HG02623 (cell line): ENCODE results near the gene BOD1.
"Not testable (repeated sequence)": the region's sequence is repeated elsewhere in the genome, so short reads cannot be mapped to it uniquely, and the experiment has no call there.

ENCODE experiments used
- ATAC-seq: cut with Tn5 transposase; IDR thresholded peaks from one replicate; pipeline ENCODE4 v1.9.1; 2021; ENCODE audit warnings: moderate library complexity; ENCODE audit not compliant: unreplicated experiment

BOD1 gene

DNA sequence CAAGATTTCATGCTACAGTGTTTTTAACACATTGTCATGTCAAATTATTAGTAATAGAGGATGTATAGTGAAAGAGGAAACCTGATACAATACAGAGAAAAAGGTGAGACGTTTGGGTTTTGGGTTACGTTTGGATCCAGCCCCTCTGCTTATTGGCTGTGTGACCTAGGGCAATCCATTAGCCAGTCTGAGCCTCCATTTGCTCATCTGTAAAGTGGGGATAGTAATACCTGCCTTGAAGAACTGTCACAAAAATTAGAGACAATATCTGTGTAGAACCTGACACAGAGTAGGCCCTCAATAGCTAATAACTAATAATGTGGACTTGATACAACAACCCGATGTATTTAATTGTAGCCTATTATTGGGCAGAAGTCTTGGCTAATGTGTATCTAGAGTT is 4.3 kb upstream of the BOD1 start:
- no peak for ATAC-seq

- no peak for ATAC-seq
These were observed 2.6 kb upstream of the BOD1 start for GRCh38 chr5:173618927-173619519.

- ATAC-seq: peak; percentile 37
These were observed 420 bp downstream of the BOD1 start for GRCh38 chr5:173615884-173616576.

DNA sequence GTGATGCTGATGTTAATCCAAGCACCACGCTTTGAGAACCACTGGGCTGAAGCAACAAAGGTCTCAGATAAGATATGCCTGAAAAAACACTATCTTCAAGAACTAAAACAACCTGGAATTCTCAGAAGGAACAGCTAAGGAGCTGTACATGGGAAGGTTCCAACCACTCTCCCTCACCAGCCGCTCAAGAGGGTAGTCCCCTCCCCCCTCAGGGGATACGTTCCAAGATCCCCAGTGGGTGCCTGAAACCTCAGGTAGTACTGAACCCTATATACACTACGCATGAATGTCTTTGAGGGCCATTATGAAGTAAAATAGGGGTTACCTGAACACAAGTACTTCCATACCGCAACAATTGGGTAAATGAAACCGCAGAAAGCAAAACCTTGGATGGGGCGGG is 1.9 kb downstream of the BOD1 start:
- ATAC-seq: no peak

GRCh38 chr5:173613433-173614159 is 2.9 kb downstream of the BOD1 start:
- no peak for ATAC-seq

- no peak for ATAC-seq
These were observed 3.5 kb downstream of the BOD1 start for GRCh38 chr5:173612948-173613347.

- ATAC-seq: no peak
These were observed 4.7 kb downstream of the BOD1 start for GRCh38 chr5:173611706-173612105.

GRCh38 chr5:173604141-173604540 is 12.3 kb downstream of the BOD1 start:
- ATAC-seq: no peak

DNA sequence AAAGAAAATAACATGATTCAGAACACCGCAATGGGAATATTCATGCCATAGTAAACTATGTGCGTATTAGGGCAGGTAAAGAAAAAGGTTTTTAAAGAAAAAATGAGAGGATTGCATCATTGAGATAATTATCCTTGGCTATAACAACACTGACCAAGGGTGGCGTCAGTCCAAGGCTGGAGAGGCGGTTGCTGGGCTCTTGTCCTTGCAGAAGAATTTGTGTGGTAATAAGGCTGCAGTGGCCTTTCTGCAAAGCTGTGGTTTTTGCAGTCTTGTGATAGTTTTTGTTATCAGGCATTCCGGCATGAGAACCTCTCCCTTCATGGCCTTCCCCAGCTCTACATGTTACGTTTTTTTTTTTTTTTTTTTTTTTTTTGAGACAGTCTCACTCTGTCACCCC is 14.0 kb downstream of the BOD1 start:
- no peak for ATAC-seq

GRCh38 chr5:173598686-173599085 is 17.8 kb downstream of the BOD1 start:
- no peak for ATAC-seq

GRCh38 chr5:173597304-173597703 is 19.1 kb downstream of the BOD1 start:
- ATAC-seq: no peak

DNA sequence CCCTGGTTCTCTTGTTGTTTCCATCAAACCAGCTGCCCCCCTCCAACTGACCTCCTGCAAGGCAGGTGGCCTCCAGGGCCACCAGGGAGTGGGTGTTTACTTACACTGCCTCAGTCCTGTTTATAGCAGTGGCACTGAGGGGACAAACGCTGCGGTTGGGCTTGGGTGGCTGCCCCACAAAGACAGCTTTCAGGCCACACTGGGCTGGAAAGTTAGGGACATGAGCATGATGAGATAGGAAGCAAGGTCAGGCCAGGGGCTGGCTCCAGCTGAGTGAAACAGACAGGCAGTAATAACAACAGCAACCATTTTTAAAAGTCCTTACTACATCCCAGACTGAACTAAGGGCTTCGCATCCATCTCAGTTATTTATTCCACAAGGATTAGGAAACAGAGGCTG is 20.6 kb downstream of the BOD1 start:
- ATAC-seq: no peak

DNA sequence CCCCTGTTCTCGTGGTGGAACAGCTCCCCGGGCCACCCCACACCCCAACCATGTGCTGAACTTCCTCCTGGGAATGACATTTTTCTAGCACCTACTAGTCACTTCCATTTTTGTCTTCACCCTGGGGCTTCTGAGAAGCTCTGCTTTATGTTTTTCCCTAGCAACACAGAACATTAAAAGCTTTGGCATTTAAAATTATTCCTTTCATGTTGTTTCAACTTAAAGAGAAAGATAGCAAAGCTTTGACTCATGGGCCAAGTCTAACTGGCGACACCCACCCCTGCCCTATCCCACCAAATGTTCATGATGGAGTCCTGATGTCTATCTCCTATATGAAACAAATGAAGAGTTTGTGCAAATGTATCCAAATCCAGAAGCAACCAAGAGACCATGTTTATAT is 22.4 kb downstream of the BOD1 start:
- ATAC-seq: no peak

DNA sequence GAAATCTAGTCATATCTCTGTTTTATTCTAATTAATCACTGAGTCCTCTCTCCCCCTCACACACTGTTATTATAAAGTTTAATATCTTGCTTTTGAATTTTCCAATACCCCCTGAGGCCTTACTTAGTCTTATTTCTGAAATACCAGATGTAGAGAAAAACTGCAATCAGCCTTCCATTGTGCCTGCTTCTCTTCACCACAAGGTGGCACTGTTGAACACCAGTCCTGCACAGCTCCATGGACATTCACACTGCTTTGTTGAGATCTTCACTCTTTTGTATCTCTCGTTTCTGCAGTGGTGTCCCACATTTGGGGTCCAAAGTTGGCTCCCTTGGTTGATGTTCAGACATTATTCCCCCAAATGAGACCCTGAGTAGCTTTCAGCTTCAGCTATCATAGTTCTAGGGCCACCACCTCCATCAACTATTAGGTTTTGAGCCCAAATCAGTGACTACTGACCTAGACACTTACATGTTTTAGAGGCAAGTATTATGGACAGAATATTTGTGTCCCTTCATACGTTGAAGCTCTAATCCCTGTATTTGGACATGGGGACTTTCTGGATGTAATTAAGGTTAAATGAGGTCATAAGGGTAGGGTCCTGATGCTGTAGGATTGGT is 24.3 kb downstream of the BOD1 start:
- no peak for ATAC-seq

DNA sequence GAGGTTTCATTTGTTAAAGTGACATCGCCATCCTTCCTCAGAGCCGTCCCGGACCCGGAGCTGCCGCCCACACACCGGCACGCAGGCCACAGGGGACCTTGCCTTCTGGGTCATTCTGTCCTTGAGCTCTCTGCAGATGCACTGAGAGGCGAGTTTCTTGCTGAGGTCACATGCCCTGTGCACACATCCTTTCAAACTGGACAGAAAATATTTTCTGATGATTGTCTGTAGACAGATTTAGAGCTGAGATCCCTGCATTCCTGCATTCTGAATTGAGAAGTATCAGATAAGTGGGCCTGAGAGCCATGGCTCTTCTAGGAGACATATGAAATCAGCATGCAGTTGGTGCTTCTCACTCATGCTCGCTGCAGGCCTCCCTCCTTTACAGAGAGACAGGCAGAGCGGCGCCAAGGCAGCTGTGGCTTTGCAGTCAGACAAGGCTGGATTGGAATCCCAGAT is 25.4 kb downstream of the BOD1 start:
- no peak for ATAC-seq

- no peak for ATAC-seq
These were observed 25.9 kb downstream of the BOD1 start for GRCh38 chr5:173590436-173591055.

DNA sequence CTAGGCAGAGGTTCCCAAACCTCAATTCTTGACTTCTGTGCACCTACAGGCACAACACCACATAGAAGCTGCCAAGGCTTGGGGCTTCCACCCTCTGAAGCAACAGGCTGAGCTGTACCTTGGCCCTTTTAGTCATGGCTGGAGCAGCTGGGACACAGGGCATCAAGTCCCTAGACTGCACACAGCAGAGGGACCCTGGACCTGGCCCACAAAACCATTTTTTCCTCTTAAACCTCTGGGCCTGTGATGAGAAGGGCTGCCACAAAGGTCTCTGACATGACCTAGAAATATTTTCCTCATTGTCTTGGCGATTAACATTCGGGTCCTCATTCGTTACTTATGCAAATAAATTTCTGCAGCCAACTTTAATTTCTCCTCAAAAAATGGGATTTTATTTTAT is 30.3 kb downstream of the BOD1 start:
- ATAC-seq: not testable (repeated sequence)

DNA sequence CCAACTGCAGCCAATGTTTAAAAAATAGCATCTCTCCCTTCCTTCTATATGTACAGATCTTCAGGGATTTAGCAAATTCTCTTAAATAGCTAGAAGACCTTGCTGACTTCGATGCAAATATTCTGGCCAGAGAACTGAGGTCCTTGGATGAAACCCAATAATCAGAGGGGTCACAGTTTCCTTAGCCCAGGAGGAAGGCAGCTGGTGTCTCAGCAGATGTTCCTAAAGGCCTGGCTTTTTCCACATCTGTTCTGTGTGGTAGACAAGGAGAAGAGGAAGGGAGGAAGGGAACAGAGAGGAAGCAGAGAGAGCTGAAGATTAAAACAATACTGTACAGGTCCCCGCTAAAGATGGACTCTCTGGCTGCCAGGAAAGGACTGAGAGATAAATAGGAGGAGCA is 33.1 kb downstream of the BOD1 start:
- ATAC-seq: no peak

DNA sequence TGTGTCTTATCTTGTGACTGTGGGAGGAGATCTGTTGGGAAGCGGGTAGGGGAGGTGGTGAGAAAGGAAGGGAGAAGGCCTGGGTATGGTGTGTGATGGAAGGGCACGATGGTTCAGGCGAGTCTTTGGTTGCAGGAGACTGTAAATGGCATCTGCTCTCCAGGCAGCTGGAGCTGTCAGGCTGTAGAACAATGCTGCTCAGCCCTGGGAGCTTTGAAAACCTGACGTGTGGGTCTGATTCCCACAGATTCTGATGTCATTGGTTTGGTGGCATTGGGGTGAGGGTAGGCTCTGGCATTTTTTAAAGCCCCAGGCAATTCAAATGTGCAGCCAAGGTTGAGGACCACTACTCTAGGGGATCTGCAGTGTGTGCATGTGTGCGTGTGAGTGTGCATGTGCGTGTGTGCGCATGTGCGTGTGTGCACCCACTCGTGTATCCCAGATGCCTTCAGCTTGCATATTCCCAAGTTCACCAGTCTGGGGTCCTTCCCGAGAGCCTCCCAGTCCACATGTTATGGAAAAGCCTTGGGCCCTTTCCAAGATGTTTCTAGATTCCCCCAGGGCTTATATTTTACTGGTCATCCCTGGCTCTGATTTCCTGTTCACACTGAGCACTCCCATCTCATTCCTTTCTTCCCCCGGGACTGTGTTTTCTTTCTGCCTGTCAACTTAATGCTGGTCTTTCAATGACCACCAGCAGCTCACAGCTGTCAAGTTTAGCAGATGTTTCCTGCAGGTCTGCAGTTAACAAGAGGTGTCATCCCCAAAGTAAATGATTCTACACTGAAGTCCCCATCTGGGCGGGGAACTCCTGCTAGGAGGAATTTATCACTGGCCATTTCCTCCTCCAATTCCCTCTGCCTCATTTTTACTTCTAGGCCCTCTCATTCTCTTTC is 34.0 kb downstream of the BOD1 start:
- ATAC-seq: no peak
